8988T (cell line): Measurements from ENCODE around the gene LIF.
"Not testable (repeated sequence)": the region's sequence is repeated elsewhere in the genome, so short reads cannot be mapped to it uniquely, and the experiment has no call there.

Source experiments
- DNase-seq: peaks from one replicate; pipeline ENCODE4 v3.0.0; 2011

LIF gene

GRCh38 chr22:30205281-30206115 lies 41.1 kb downstream of the LIF start:
- DNase-seq = no peak

DNA sequence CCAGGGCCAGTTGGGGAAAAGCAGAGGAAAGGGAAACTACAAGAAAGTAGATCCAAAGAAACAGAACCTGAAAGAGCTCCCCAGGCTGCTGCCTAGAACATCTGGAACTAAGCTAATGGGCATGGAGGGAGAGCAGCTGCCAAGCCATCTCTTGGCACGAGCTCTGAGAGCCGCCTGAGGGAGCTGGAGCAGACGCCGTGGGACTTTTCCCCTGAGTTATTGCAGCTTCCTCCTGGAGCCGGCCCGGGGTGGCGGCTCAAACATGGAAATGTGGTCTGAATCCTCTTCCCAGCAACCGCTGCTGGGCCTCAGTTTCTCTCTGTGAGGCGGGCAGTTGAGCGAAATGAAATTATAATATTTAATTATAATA lies 41.8 kb downstream of the LIF start:
- no peak for DNase-seq

GRCh38 chr22:30204015-30204741 lies 42.4 kb downstream of the LIF start:
- DNase-seq = no peak

- DNase-seq = no peak
Measured at GRCh38 chr22:30202531-30203006, 44.0 kb downstream of the LIF start.

- DNase-seq = no peak
Measured at GRCh38 chr22:30201945-30202344, 44.6 kb downstream of the LIF start.

GRCh38 chr22:30200905-30201304 lies 45.7 kb downstream of the LIF start:
- not testable (repeated sequence) for DNase-seq

- no peak for DNase-seq
Measured at GRCh38 chr22:30198921-30199320, 47.6 kb downstream of the LIF start.

DNA sequence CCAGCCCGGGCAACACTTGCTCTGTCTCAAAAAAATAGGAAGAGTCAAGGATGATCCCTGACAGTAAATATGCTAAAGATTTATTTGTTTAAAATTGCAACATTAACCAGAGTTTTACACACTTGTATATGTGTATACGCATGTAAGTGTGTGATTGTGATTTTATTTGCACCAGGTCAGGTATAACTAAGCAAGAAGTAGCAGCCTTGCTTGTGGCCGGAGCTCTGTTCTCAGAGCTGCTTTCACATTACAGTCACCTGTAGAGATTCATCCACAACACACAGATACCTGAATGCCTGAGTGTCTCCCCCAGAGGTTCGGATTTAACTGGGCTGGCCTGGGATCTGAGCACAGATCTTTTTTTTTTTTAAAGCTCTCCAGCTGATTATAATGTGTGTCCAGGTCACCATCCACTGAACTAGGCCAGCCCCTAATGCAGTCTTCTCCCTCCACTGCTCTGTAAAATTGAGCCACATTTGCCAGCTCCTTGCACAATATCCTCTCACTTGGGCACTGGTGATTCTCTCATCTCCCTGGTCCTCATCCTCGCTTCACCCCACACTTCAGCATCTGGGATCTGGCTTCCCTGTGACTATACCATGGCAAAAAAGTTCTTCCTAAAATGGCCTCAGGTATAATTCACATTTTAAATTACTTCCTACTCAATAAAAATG lies 48.3 kb downstream of the LIF start:
- no peak for DNase-seq

DNA sequence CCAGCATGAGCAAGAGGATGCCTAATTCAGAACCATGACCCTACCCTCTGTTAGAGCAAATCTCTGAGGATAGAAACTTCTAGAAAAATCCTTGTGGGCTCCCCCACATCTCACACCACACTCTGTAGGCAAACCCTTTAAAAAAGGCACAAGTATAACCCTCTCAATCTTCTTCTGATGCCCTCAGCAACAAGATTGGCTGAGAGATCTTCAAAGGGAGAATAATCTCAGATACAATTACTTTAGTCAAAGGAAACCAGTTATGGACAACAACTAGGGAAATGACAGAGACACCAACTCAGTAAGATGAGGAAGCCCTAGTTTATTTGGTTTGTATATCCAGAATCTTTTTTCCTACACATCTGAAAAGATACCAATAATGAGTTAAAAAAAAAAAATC lies 49.2 kb downstream of the LIF start:
- no peak for DNase-seq

GRCh38 chr22:30196880-30197336 lies 49.7 kb downstream of the LIF start:
- DNase-seq = no peak

DNA sequence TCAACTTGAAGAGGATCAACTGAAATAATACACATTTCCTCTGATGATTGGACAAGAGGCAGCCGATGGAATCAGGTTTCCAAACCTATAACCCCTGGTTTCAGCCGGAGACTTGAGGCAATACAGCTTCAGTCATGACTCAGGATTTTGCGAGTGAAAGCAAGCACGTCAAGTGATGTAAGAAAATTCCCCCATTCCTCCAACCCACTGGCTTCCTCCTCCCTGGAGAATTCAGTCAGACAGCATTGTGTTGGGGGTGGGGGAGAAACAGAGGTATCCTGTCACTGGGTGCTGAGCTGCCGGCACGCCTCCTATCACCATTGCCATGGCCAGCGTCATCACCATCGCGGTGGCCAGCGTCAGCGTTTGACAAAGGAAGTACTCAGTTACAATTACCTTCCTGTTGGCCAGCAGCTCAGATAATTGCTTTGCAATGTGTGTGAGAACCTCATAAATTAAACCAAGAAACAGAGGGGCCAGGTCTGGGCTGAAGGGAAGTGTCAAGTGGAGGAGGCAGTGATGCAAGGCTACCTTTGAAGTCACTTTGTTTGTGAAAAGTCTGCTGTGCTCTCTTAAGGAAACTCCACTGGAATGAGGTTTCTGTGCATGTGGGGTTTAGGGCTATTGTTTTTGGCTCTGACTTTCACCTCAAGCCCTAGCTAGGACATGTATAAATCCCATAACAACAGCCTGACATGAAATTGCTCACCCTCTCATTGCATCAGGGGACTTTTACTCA lies 50.2 kb downstream of the LIF start:
- DNase-seq = no peak

DNA sequence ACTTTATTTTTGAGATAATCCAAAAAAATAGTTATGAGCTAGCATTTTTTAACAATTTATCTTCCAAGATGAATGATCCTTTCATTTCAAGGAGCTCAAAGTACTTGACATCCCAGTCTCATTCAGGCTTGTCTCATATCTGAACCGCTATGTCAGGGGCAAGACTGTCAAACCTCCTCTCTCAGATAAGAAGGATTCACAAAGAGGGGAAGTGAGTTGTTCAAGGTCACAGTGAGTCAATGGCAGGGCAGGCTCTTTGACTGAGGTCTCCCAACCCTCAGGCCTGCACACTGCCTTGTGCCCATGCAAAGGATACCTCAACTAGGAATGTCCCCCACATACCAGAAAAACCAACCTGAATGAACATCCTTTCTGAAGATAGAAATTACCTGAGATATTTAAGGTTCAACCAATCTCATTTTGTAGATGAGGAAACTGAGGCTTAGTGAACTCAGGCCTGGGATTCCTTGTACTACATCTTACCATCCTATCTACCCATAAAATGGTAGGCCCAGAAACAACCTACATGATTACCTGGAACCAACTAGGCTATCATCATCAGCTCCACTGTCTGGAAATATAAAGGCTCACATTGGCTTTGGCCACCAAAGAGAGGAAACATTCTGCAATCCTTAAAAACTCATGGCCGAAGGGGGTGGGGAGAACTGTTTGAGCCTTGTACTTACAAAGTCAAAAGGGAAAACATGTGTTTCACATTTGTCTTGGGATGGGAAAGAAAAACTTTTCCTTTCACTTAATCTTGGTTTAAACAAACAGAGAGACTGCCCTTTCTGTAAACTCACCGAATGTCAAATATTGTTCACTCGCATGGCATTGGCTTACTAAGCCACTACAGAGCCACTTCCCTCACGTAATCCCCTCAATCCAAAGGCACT lies 51.1 kb downstream of the LIF start:
- no peak for DNase-seq

DNA sequence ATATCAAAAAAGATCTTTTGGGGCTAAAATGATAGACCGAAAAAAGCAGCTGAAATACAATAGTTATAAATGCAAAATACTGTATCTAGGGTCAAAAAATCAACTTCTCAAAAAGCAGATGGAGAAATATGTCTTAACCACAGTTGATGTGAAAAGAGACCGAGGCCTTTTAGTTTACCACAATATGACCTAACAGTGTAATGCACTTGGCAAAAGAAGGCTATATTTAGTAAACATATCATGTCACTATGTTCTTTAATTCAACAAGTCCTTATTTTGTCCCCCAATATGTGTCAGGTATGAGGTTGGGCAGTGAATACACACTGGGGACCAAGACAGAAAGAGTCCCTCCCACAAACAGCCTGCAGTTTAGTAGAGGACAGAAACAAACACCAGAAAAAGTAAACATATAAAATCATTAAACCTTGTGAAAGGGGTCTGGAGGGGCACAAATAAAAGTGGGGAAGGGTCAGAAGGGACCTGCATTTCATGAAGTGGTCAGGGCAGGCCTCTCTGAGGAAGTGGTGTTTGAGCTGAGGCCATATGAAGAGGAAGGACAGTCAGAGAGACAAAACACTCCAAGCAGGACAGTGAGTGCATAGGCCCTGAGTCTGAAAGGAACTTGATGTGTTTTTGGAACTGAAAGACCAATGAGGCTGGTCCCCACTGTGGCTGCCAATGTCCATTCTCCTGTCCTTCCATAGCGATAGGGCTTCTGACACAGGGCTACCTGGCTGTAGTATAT lies 53.4 kb downstream of the LIF start:
- DNase-seq = no peak

DNA sequence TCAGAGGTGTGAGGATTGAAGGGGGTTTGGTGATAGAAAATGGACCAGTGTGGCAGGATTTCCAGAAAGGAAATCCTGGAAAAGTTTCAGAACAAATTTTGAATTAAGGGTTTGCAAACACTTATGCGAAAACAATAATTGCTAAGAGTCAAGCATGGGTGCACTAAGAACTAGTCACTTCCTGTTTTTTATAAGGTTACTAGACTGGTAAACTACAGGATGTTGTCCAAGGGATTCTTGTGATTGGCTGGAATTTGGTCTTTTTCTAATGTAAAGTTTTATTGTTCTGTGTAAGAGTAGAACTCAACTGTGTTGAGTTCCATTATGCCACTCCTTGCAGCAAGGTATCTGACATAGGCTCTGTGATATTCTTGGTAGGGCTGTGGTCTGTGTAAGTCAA lies 54.1 kb downstream of the LIF start:
- DNase-seq = no peak

DNA sequence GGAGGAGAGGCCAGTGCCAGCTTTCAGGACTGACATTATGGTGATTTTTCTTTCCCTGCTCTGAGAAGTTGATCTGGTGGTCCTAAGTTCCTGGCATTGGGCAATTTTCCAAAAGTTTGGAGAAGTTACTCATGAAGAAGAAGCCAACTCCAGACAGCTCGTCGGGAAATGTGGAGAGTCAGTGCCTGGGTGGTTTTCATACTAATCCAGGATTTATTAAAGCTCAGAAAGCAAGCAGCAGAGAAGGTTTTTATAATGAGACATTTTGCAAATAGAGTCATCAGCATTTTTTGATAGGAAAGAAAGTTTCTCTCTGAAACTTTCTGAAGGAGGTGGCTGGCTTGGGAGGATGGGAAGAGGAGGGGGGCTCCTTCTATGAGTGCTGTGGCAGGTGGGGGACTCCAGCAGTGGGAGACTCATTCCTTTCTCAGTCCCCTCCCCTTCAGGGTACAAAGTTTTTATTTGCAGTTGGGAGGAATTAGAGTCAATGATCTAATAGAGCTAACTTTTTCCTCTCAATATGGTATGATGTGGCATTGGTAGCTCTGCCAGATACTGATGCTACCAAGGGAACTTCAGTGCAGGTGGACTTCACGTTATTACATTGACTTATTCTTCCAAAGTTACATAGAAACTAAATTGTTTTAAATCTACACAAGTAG lies 55.4 kb downstream of the LIF start:
- DNase-seq = no peak

- DNase-seq = no peak
Measured at GRCh38 chr22:30190574-30190973, 56.0 kb downstream of the LIF start.
